ENCODE results near the gene SPRY1. TPM values are rescaled to one million over a fixed set of nuclear protein-coding genes. Genes with fewer than 3 reads are reported as not detected.

Gene SPRY1
- total and polyA plus RNA-seq, 2 of the 8 experiments (the other 6 are each of a cell fraction or from before 2014, with no cell fraction given), result 11.7 to 56.2 TPM

GRCh38 chr4:123430501-123430900 is 33.9 kb downstream of the SPRY1 start (continued):
- TF ChIP-seq RXRA (IDR thresholded peaks at IDR 0.05; ENCODE audit: insufficient read depth, low read depth, low read length), result no peak
- TF ChIP-seq SIN3A (conservative IDR thresholded peaks at IDR 0.05 in 1 of 2, IDR thresholded peaks at IDR 0.05 in 1 of 2; ENCODE audit: low read depth in 1 of 2, low read length in 2 of 2), result no peak
- TF ChIP-seq POU5F1 (IDR thresholded peaks at IDR 0.05; ENCODE audit: low read depth, low read length), result no peak
- no peak for TF ChIP-seq GTF2F1 (IDR thresholded peaks at IDR 0.05; ENCODE audit: borderline replicate concordance, low read depth, low read length)
- no peak for TF ChIP-seq RFX5 (IDR thresholded peaks at IDR 0.05; ENCODE audit: borderline replicate concordance, low read depth, low read length)
- TF ChIP-seq TAF1 (IDR thresholded peaks at IDR 0.05; ENCODE audit: low read depth, low read length), result no peak
- TF ChIP-seq SUZ12 (IDR thresholded peaks at IDR 0.05; ENCODE audit: low read length), result no peak
